ENCODE measurements around the gene SLC22A23. TPM values are rescaled to one million over a fixed set of nuclear protein-coding genes. Genes with fewer than 3 reads are reported as not detected.

The SLC22A23 gene
- total RNA-seq, 1 donor from 2014 or later = 19.4 TPM

GRCh38 chr6:3345836-3346235, 111.0 kb downstream of the SLC22A23 start:
- Mint-ChIP-seq H3K36me3 (ENCODE audit: insufficient read depth) (peaks cover 2% of the 10 kb centered on the region), H3K4me1 (ENCODE audit: low read depth) (peaks cover 13% of the 10 kb centered on the region), H3K4me3 (ENCODE audit: low read depth) (no peak overlapping the region), H3K27me3 (peaks cover 86% of the 10 kb centered on the region), H3K27ac (no peak overlapping the region), H3K9me3 (ENCODE audit: low read depth) (no peaks in the 10 kb centered on the region)
- no peak for TF ChIP-seq CTCF (IDR thresholded peaks at IDR 0.05; ENCODE audit: unreplicated experiment)
- no peak for DNase-seq (ENCODE audit: low spot score, unreplicated experiment)

DNA sequence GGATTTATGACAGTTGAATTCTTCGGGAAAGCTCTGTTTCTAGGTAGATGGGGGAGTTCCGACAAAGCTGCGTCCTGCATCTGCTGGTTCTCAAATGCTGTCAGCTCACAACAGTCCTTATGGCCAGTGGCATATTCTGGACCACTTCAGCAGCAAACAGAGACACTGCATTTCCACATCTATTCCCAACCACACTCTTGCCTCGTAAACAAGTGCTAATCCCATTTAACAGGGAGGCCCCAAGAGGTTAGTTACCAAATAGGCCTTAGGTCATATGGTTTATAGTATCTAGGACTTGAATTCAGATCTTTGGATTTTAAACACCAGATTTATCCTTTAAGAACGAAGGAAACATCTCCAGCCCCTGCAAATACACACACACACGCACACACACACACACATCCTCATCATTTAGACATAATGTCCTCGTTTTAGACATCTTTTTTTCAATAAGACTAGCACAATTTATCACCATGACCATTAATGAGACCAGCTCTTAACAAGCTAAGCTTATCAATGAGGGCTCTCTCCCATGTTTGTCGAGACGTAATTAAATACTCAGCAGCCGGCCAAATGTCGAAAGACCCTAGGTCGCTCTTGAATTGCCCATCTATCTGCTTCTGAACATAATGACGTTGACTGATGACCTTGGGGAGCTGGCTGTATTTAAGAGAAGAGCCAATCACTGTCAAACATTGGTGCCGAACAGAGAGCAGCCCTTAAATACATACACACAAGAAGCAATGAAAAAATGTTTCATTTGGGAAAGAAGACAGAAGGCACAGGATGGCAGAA, 113.6 kb downstream of the SLC22A23 start:
- Mint-ChIP-seq H3K27me3 (peaks cover 88% of the 10 kb centered on the region), H3K27ac (no peak overlapping the region), H3K9me3 (ENCODE audit: low read depth) (no peaks in the 10 kb centered on the region), H3K4me1 (ENCODE audit: low read depth) (peaks cover 14% of the 10 kb centered on the region), H3K4me3 (ENCODE audit: low read depth) (no peak overlapping the region), H3K36me3 (ENCODE audit: insufficient read depth) (peaks cover under 1% of the 10 kb centered on the region)
- DNase-seq (ENCODE audit: low spot score, unreplicated experiment) = no peak
- TF ChIP-seq CTCF (IDR thresholded peaks at IDR 0.05; ENCODE audit: unreplicated experiment) = no peak

- no peak for TF ChIP-seq CTCF (IDR thresholded peaks at IDR 0.05; ENCODE audit: unreplicated experiment)
- H3K4me1 Mint-ChIP-seq (ENCODE audit: low read depth) = peaks cover 15% of the 10 kb centered on the region
- no peak for DNase-seq (ENCODE audit: low spot score, unreplicated experiment)
- H3K27ac Mint-ChIP-seq = no peak overlapping the region
- no peak overlapping the region for H3K4me3 Mint-ChIP-seq (ENCODE audit: low read depth)
- peaks cover 84% of the 10 kb centered on the region for H3K27me3 Mint-ChIP-seq
- no peaks in the 10 kb centered on the region for H3K36me3 Mint-ChIP-seq (ENCODE audit: insufficient read depth)
- no peaks in the 10 kb centered on the region for H3K9me3 Mint-ChIP-seq (ENCODE audit: low read depth)
Measured at GRCh38 chr6:3341467-3341866, 115.4 kb downstream of the SLC22A23 start.

- peaks cover 83% of the 10 kb centered on the region for H3K27me3 Mint-ChIP-seq
- H3K4me1 Mint-ChIP-seq (ENCODE audit: low read depth) = peaks cover 15% of the 10 kb centered on the region
- H3K36me3 Mint-ChIP-seq (ENCODE audit: insufficient read depth) = no peaks in the 10 kb centered on the region
- DNase-seq (ENCODE audit: low spot score, unreplicated experiment) = no peak
- no peak for TF ChIP-seq CTCF (IDR thresholded peaks at IDR 0.05; ENCODE audit: unreplicated experiment)
- no peaks in the 10 kb centered on the region for H3K9me3 Mint-ChIP-seq (ENCODE audit: low read depth)
- no peak overlapping the region for H3K4me3 Mint-ChIP-seq (ENCODE audit: low read depth)
- no peak overlapping the region for H3K27ac Mint-ChIP-seq
Measured at GRCh38 chr6:3340894-3341293, 116.0 kb downstream of the SLC22A23 start.

DNA sequence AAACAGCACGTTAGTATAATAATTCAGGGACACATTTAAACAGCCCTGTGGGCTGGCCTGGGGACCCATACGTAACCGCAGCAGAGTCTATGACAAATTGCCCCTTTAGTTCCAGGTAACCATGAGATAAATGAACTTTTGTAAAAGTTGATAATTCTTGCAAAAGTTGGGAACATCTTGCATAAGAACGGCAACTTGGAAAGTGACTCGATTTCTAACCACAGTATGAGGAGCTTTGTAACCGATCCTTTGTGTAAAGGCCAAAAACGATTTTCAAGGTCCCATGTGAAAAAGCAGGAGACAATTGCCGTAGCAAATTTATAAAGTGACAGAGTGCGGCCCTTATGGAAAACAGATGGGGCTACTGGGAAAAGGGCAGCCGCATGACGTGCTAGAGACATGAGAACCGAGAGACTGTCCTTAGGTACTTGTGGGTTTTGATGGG, 116.5 kb downstream of the SLC22A23 start:
- no peak for TF ChIP-seq CTCF (IDR thresholded peaks at IDR 0.05; ENCODE audit: unreplicated experiment)
- no peak overlapping the region for H3K27ac Mint-ChIP-seq

More for the DNA sequence above, 116.5 kb downstream of the SLC22A23 start:
- Mint-ChIP-seq H3K4me1 (ENCODE audit: low read depth) (peaks cover 15% of the 10 kb centered on the region), H3K36me3 (ENCODE audit: insufficient read depth) (no peaks in the 10 kb centered on the region), H3K27me3 (peaks cover 78% of the 10 kb centered on the region), H3K9me3 (ENCODE audit: low read depth) (no peaks in the 10 kb centered on the region), H3K4me3 (ENCODE audit: low read depth) (no peak overlapping the region)
- no peak for DNase-seq (ENCODE audit: low spot score, unreplicated experiment)
